Measurements from ENCODE around the gene RTEL1. TPM values are rescaled to one million over a fixed set of nuclear protein-coding genes. Genes with fewer than 3 reads are reported as not detected.

Gene RTEL1
- total and polyA plus RNA-seq, 9 donors, result 6.2 to 44.2 (median 21.3) TPM

- Histone ChIP-seq H3K9me3 (no peaks in the 10 kb centered on the region), H3K27ac (no peak overlapping the region), H3K4me3 (no peak overlapping the region), H3K36me3 (no peaks in the 10 kb centered on the region), H3K27me3 (no peaks in the 10 kb centered on the region), H3K4me1 (ENCODE audit: insufficient read depth) (peaks cover 2% of the 10 kb centered on the region)
- TF ChIP-seq CTCF (IDR thresholded peaks at IDR 0.05), result no peak
- no peak for TF ChIP-seq POLR2A (IDR thresholded peaks at IDR 0.05)
- TF ChIP-seq EP300 (IDR thresholded peaks at IDR 0.05), result no peak
- intact Hi-C loops (cut with DNase I), result no loop called here
- 71 to 75% (median 72%) methylated on average over 40 to 43 of the region's 43 CpGs for WGBS, 3 donors
- DNase-seq, result peak in 3 of 5 donors; percentile 22 to 43 (median 25)
These were observed 42.3 kb downstream of the RTEL1 start for GRCh38 chr20:63700199-63701050.

GRCh38 chr20:63701051-63701328, 42.9 kb downstream of the RTEL1 start:
- H3K27me3 ChIP-seq, result no peaks in the 10 kb centered on the region
- peaks cover 2% of the 10 kb centered on the region for H3K4me1 ChIP-seq (ENCODE audit: insufficient read depth)

GRCh38 chr20:63701329-63702035, 43.4 kb downstream of the RTEL1 start:
- no peaks in the 10 kb centered on the region for H3K27me3 ChIP-seq
- no peak overlapping the region for H3K4me3 ChIP-seq
- DNase-seq, result peak in 1 of 5 donors; percentile 32
- peaks cover 2% of the 10 kb centered on the region for H3K4me1 ChIP-seq (ENCODE audit: insufficient read depth)
- 74 to 80% (median 75%) methylated on average over 11 to 14 of the region's 14 CpGs for WGBS, 3 donors
- H3K36me3 ChIP-seq, result no peaks in the 10 kb centered on the region
- no peak overlapping the region for H3K27ac ChIP-seq
- intact Hi-C loops (cut with DNase I), result no loop called here
- H3K9me3 ChIP-seq, result no peaks in the 10 kb centered on the region
- no peak for TF ChIP-seq CTCF (IDR thresholded peaks at IDR 0.05)
- TF ChIP-seq EP300 (IDR thresholded peaks at IDR 0.05), result no peak
- TF ChIP-seq POLR2A (IDR thresholded peaks at IDR 0.05), result no peak

More at GRCh38 chr20:63701051-63701328, 42.9 kb downstream of the RTEL1 start:
- Histone ChIP-seq H3K36me3 (no peaks in the 10 kb centered on the region), H3K9me3 (no peaks in the 10 kb centered on the region), H3K27ac (no peak overlapping the region), H3K4me3 (no peak overlapping the region)
- 68 to 70% (median 68%) methylated on average over 5 of the region's 5 CpGs for WGBS, 3 donors
- DNase-seq, result no peak
- TF ChIP-seq CTCF (IDR thresholded peaks at IDR 0.05), result no peak
- no peak for TF ChIP-seq POLR2A (IDR thresholded peaks at IDR 0.05)
- no peak for TF ChIP-seq EP300 (IDR thresholded peaks at IDR 0.05)
- intact Hi-C loops (cut with DNase I), result no loop called here

GRCh38 chr20:63702036-63702665, 44.0 kb downstream of the RTEL1 start:
- intact Hi-C loops (cut with DNase I), result no loop called here
- WGBS, 3 donors, result 88 to 90% (median 89%) methylated on average over 16 of the region's 16 CpGs
- peak in 2 of 5 donors; percentile 20 to 36 for DNase-seq
- Histone ChIP-seq H3K4me3 (no peak overlapping the region), H3K27me3 (no peaks in the 10 kb centered on the region), H3K27ac (no peak overlapping the region), H3K4me1 (ENCODE audit: insufficient read depth) (peaks cover 4% of the 10 kb centered on the region), H3K9me3 (no peaks in the 10 kb centered on the region), H3K36me3 (no peaks in the 10 kb centered on the region)
- TF ChIP-seq CTCF (IDR thresholded peaks at IDR 0.05), result no peak
- no peak for TF ChIP-seq POLR2A (IDR thresholded peaks at IDR 0.05)
- TF ChIP-seq EP300 (IDR thresholded peaks at IDR 0.05), result no peak
